T-helper 1 cell treated with Interleukin-12 subunit alpha and Interleukin-12 subunit beta and Interleukin-4 antibody, amounts not matched to agents 30 μg/mL and 1 μg/mL, for 36 hours (primary cell): Measurements from ENCODE around the gene SGO1.

Experiments
- H3K27ac Mint-ChIP-seq: one replicate; pipeline ENCODE4 v1.8.0; 2021; ENCODE audit warnings: mild to moderate bottlenecking, mixed read lengths
- H3K27me3 Mint-ChIP-seq: one replicate; pipeline ENCODE4 v1.8.0; 2021; ENCODE audit warnings: low read depth, mixed read lengths
- H3K36me3 Mint-ChIP-seq: one replicate; pipeline ENCODE4 v1.8.0; 2021; ENCODE audit warnings: low read depth, mixed read lengths
- H3K4me1 Mint-ChIP-seq: one replicate; pipeline ENCODE4 v1.8.0; 2021; ENCODE audit warnings: low read depth, mixed read lengths
- H3K4me3 Mint-ChIP-seq: one replicate; pipeline ENCODE4 v1.8.0; 2021; ENCODE audit warnings: mild to moderate bottlenecking, moderate library complexity, mixed read lengths
- H3K9me3 Mint-ChIP-seq: one replicate; pipeline ENCODE4 v1.8.0; 2021; ENCODE audit warnings: mixed read lengths

The SGO1 gene

DNA sequence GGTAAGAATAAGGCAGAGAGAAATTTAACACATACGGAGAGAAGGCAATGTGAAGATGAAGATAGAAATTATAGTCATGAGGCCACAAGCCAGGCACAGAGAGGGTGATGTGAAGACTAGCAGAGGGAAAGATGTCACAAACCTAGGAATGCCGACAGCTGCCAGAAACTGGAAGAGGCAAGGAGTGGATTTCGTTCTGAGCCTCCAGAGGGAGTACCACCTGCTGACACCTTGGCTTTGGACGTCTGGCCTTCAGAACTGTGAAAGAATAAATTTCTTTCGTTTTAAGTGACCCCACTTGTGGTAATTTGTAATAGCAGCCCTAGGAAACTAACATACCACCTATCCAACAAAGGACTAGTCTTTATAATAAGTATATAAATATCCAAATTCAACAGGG is 5.0 kb upstream of the SGO1 start:
- H3K27ac Mint-ChIP-seq: no peak overlapping the region
- no peaks in the 10 kb centered on the region for H3K27me3 Mint-ChIP-seq
- H3K36me3 Mint-ChIP-seq: no peaks in the 10 kb centered on the region
- H3K4me3 Mint-ChIP-seq: no peak overlapping the region
- H3K4me1 Mint-ChIP-seq: peaks cover 3% of the 10 kb centered on the region
- no peaks in the 10 kb centered on the region for H3K9me3 Mint-ChIP-seq

DNA sequence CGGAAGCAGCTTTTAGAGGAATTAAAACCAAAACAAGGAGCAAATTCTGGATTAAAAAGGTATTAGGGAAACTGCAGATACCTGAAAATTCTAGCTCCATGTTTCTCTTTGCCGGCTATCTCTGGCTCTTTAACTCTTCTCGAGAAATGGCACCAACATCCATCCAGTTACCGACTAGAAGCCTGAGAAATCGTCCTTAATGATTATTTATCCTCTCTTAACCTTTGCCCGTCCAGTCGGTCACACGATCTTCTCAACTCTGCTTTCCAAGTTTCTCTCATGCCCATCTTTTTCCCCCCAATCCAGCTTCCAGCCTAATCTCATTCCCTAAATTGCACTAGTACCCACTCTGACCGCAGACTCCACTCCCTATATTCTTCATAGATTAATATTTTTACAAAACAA is 596 bp upstream of the SGO1 start:
- H3K9me3 Mint-ChIP-seq: no peaks in the 10 kb centered on the region
- no peak overlapping the region for H3K4me3 Mint-ChIP-seq
- H3K27me3 Mint-ChIP-seq: no peaks in the 10 kb centered on the region
- peaks cover 19% of the 10 kb centered on the region for H3K4me1 Mint-ChIP-seq
- H3K36me3 Mint-ChIP-seq: peaks cover 6% of the 10 kb centered on the region
- H3K27ac Mint-ChIP-seq: no peak overlapping the region

DNA sequence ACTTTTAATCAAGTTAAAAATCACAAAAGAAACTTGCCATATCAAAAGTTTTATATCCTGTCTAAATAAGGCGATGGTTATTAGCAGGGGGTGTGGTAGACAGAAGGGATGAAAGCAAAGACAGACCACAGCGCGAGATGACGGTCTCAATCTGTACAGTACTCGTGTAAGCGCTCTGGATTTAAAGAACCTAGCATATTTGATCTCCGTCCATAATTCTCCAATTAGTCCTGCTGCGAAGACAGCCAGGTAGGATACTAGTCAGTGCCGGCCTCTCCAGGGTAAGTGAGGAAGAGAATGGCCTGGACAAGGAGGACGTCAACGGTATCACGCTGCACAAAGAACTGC is 701 bp downstream of the SGO1 start:
- H3K4me1 Mint-ChIP-seq: peaks cover 20% of the 10 kb centered on the region
- H3K27me3 Mint-ChIP-seq: no peaks in the 10 kb centered on the region

DNA sequence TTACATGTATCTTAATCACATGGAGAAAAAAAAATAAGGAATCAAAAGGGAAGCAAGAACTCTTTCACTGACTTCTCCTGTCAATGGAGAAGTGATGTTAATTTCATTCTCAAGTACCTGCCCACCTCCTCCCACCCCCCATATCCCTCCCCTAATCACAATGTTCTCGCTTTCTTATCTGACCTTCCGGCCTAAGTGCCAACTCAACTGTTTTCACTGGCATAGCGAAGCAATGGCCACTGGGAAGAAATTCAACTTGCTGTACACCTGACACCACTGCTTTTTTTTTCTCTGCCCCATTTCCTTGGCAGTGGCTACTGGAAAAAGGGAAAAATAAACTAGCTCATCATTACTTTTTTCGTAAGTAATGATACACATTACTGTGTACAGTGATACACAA is 3.8 kb downstream of the SGO1 start:
- Mint-ChIP-seq H3K4me3 (no peak overlapping the region), H3K4me1 (peaks cover 28% of the 10 kb centered on the region), H3K36me3 (peaks cover 26% of the 10 kb centered on the region), H3K27me3 (no peaks in the 10 kb centered on the region), H3K9me3 (no peaks in the 10 kb centered on the region), H3K27ac (no peak overlapping the region)

More for the DNA sequence above, 701 bp downstream of the SGO1 start:
- Mint-ChIP-seq H3K36me3 (peaks cover 8% of the 10 kb centered on the region), H3K4me3 (no peak overlapping the region), H3K9me3 (no peaks in the 10 kb centered on the region), H3K27ac (no peak overlapping the region)

DNA sequence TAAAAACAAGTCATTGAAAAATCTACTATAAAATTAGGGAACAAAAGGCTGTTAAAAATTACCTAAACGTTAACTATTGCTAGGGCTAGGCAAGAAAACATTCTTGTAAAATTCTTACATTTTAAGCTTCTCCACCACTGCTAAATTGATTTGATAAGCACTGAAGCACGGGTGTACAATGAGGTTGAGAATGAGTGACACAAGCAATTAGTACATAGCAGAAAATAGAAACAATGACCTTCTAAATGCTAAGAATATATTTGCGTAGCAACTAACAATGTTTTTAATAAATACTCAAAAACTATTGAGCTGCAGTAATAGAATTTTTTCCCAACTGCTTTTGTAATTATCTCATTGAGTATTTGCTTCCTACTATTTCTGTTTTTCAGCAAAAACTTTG is 4.7 kb downstream of the SGO1 start:
- Mint-ChIP-seq H3K4me3 (no peak overlapping the region), H3K9me3 (no peaks in the 10 kb centered on the region), H3K27me3 (no peaks in the 10 kb centered on the region), H3K36me3 (peaks cover 26% of the 10 kb centered on the region), H3K4me1 (peaks cover 28% of the 10 kb centered on the region), H3K27ac (no peak overlapping the region)

DNA sequence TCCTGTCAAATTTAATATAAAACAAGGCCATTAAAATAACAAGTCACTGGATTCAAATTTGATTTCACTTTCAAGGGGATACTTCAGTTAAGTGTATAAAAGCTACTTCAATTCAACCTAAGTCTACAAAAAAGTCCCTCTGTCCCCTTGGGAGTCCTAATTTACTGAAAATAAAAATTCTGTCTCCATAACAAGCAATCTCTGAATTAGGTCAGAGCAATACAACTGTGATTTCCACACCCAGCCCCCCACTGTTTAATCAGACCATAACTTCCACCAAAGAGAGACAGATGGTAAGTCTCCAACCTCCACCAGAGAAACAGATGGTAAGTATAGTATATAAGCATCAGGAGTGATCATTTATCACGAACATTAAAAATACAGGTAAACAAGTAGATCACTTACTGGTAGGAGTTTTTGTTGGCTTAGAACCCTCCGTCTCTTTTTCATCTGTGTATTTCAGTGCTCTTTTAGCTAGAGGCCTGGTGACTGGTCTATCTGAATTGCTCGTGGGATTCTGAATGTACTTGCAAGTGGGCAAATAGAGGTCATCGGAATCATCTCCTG is 12.1 kb downstream of the SGO1 start:
- no peak overlapping the region for H3K4me3 Mint-ChIP-seq
- peaks cover 43% of the 10 kb centered on the region for H3K36me3 Mint-ChIP-seq
- no peaks in the 10 kb centered on the region for H3K27me3 Mint-ChIP-seq
- H3K9me3 Mint-ChIP-seq: no peaks in the 10 kb centered on the region
- H3K4me1 Mint-ChIP-seq: peaks cover 7% of the 10 kb centered on the region
- H3K27ac Mint-ChIP-seq: peak overlapping the region; percentile 2

DNA sequence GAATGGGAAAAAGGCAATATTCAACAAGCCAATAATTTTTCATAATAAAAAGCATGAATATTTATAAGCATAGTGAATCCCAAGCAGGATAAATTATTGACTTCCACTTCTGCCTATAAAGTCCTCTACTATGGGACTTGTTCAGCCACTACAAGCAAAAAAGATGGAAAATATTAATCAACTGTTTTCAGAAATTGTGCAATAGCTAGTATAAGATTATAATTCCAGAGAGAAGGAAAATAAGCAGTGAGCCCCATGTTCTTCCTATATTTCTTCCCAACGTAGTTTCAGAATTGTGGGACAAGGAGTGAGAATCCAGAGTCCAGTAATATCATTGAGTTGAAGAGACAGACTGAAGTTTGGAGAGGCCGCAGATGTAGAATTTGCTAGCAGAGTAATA is 24.3 kb downstream of the SGO1 start:
- Mint-ChIP-seq H3K36me3 (peaks cover 32% of the 10 kb centered on the region), H3K27ac (no peak overlapping the region), H3K9me3 (no peaks in the 10 kb centered on the region), H3K4me3 (no peak overlapping the region), H3K27me3 (no peaks in the 10 kb centered on the region), H3K4me1 (peaks cover 15% of the 10 kb centered on the region)

DNA sequence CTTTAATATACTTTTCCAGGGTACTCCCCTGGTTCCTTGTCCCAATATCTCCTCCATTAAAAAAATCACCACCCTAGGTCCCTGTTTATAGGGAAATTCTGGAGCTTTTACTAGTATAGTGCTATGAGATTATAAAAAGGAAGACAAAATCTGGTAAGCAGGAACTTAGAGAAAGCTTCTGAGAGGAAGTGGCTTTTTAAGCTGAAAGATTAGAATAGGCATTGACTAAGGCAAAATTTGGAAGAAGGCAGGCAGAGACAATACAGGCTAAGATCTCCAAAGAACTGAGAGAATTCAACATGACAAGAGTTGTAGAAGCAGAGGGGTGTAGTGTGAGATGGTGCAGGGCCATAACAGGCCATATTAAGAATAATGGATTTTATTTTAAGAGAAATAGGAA is 25.8 kb downstream of the SGO1 start:
- H3K4me3 Mint-ChIP-seq: peak overlapping the region; percentile 1
- H3K36me3 Mint-ChIP-seq: peaks cover 31% of the 10 kb centered on the region

DNA sequence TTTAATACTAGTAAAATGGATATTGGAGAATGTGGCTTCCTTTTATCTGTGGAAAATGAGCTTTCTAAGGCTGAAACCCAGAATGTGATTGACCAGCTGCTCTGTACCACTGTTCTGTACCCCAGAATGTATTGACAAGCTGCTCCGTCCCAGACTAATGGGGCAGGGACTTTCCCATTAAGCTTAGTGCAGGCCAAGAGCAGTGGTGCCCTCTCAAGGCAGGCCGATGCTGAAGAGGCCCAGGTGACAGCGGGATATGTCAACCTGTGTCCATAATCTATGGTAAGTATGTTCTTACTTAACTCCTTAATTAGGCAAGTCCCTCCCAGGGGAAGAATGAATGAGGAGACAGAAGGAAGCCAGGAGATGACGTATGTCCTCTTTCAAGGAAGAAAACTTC is 31.1 kb downstream of the SGO1 start:
- no peaks in the 10 kb centered on the region for H3K9me3 Mint-ChIP-seq
- peaks cover 46% of the 10 kb centered on the region for H3K36me3 Mint-ChIP-seq
- no peak overlapping the region for H3K27ac Mint-ChIP-seq
- no peak overlapping the region for H3K4me3 Mint-ChIP-seq
- H3K27me3 Mint-ChIP-seq: no peaks in the 10 kb centered on the region
- H3K4me1 Mint-ChIP-seq: peaks cover 13% of the 10 kb centered on the region

More for the DNA sequence above, 25.8 kb downstream of the SGO1 start:
- Mint-ChIP-seq H3K9me3 (no peaks in the 10 kb centered on the region), H3K27ac (peak overlapping the region; percentile 7), H3K27me3 (no peaks in the 10 kb centered on the region), H3K4me1 (peaks cover 13% of the 10 kb centered on the region)

DNA sequence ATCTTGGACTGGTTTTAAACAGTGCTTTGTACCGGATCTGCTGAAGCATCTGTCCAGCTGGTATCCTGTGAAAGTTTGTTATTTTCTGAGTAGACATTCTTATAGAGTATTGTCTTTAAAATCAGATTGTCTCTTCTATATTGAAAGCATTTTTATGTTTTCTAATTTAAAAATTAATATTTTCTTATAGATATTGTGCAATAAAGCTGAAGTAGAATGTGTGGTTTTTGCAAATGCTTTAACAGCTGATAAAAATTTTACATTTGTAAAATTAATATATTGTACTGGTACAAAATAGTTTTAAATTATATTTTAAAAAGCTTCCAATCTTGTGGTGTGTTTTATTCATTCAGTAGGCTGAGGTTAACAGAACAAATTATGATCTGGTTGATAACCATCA is 31.9 kb downstream of the SGO1 start:
- no peaks in the 10 kb centered on the region for H3K9me3 Mint-ChIP-seq
- peaks cover 46% of the 10 kb centered on the region for H3K36me3 Mint-ChIP-seq
- H3K27ac Mint-ChIP-seq: no peak overlapping the region
- peaks cover 10% of the 10 kb centered on the region for H3K4me1 Mint-ChIP-seq
- no peak overlapping the region for H3K4me3 Mint-ChIP-seq
- H3K27me3 Mint-ChIP-seq: no peaks in the 10 kb centered on the region

DNA sequence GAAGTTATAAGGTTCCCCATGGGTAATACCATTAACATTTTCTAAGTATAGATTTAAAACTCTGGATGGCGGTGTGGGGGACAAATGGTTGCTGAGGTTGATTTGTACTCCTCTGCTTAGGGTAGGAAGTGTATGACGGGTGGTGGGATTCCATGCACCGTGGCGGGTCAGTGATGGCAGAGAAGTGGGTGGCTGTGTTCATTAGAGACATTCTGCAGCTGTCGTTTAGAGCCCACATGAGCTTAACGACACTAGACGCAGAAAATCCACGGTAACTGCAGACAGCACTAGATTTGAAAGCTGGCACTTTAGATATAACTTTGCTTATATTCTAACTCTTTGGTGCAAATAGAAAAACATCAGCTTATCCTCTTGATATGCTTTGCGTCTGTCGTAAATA is 37.5 kb downstream of the SGO1 start:
- Mint-ChIP-seq H3K27me3 (no peaks in the 10 kb centered on the region), H3K9me3 (no peaks in the 10 kb centered on the region), H3K36me3 (peaks cover 46% of the 10 kb centered on the region)

DNA sequence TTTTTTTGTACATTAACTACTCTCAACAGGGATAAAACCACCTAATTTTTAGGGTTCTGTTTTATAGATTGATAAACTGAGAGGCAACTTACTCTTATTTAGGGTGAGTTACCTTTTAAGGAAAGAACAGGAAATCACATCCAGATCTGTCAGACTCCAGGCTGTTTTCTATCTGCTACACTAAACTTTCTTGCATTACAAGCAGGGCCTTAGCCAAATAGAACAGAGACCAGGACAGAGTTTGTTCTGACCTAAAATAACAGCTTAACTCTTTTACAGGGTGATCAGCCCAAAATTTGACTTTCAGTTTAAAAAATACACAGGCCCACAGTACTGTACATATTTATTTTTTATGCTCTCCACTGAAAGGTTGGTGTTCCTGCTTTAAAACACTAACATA is 38.6 kb downstream of the SGO1 start:
- Mint-ChIP-seq H3K4me3 (no peak overlapping the region), H3K36me3 (peaks cover 54% of the 10 kb centered on the region), H3K27ac (no peak overlapping the region), H3K27me3 (no peaks in the 10 kb centered on the region), H3K4me1 (peaks cover 10% of the 10 kb centered on the region), H3K9me3 (peaks cover 3% of the 10 kb centered on the region)

More for the DNA sequence above, 37.5 kb downstream of the SGO1 start:
- H3K4me3 Mint-ChIP-seq: no peak overlapping the region
- no peak overlapping the region for H3K27ac Mint-ChIP-seq
- peaks cover 10% of the 10 kb centered on the region for H3K4me1 Mint-ChIP-seq

DNA sequence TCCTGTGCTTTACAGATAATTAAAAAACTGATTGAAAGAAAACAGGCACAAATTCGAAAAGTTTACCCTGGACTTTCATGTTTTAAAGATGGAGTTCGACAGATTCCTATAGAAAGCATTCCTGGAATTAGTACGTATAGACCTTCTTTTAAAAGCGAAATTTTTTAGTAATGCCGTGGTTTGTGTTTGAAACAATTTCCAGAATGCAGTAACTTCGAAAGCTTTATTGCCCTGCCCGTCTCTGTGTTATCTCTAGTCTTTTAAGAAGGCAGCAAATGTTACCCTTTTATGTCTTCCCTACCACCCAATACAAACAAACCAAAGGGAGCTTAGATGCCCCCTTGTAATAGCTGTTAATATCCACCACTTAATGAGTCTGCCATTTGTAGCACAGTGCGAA is 39.7 kb downstream of the SGO1 start:
- Mint-ChIP-seq H3K36me3 (peaks cover 60% of the 10 kb centered on the region), H3K9me3 (peaks cover 5% of the 10 kb centered on the region), H3K4me1 (peaks cover 7% of the 10 kb centered on the region), H3K27ac (no peak overlapping the region), H3K27me3 (no peaks in the 10 kb centered on the region), H3K4me3 (no peak overlapping the region)

DNA sequence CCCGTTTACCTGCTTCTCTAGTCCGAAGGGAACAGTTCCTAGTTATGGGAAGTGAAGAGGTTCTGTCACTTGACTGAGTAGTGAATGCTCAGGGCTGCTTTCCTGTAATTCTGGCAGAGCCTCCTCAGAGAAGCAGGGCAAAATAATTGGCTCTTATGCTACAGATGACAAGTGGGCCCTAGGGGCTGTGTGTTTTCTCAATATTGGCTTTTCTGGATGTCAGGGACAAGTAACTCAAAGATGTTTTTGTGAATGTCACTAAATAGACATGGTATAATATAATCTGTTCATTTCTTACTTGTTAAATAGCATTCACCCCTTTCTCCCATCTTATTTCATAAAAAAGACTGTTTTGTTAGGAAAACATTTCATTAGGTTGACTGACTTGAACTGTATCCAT is 40.1 kb downstream of the SGO1 start:
- Mint-ChIP-seq H3K27me3 (no peaks in the 10 kb centered on the region), H3K4me1 (peaks cover 9% of the 10 kb centered on the region), H3K27ac (no peak overlapping the region), H3K9me3 (peaks cover 5% of the 10 kb centered on the region), H3K36me3 (peaks cover 58% of the 10 kb centered on the region), H3K4me3 (no peak overlapping the region)

DNA sequence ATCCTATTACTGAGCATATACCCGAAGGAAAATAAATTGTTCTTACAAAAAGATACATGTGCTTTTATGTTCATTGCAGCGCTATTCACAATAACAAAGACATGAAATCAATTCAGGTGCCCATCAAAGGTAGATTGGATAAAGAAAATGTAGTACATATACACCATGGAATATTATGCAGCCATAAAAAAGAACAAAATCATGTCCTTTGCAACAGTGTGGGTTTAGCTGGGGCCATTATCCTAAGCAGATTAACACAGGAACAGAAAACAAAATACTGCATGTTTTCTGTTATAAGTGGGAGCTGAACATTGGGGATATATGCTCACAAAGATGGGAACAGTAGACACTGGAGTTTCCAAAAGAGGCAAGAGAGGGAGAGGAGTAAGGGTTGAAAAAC is 42.5 kb downstream of the SGO1 start:
- peaks cover 57% of the 10 kb centered on the region for H3K36me3 Mint-ChIP-seq

DNA sequence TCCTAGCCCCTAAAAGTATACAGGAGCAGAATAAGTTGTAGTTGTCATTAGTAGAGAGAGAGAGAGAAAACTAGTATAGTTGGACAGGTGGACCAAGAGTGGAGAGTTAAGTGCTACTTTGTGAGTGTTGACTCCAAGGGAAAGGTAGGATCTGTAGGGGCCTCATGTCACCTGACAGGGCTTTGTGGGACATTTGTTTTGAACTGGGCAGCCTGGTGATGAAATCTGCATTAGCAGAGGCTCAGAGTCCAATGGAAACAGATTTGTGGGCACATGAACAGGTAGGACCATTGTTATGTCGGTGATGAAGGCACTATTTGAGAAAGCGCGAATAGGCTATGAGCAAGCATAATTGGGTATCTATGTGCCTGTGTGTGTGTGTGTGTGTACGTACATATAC is 43.5 kb downstream of the SGO1 start:
- Mint-ChIP-seq H3K9me3 (peaks cover 5% of the 10 kb centered on the region), H3K4me1 (peaks cover 5% of the 10 kb centered on the region), H3K27ac (no peak overlapping the region), H3K27me3 (no peaks in the 10 kb centered on the region), H3K4me3 (no peak overlapping the region), H3K36me3 (peaks cover 48% of the 10 kb centered on the region)

More for the DNA sequence above, 42.5 kb downstream of the SGO1 start:
- no peak overlapping the region for H3K27ac Mint-ChIP-seq
- peaks cover 5% of the 10 kb centered on the region for H3K9me3 Mint-ChIP-seq
- H3K27me3 Mint-ChIP-seq: no peaks in the 10 kb centered on the region
- H3K4me1 Mint-ChIP-seq: peaks cover 5% of the 10 kb centered on the region
- no peak overlapping the region for H3K4me3 Mint-ChIP-seq
